Measurements from ENCODE around the gene CLCA4.

Gene CLCA4

GRCh38 chr1:86619313-86619712 is 72.4 kb downstream of the CLCA4 start:
- no peak for DNase-seq

- DNase-seq = no peak
Observed at GRCh38 chr1:86621286-86621685, 74.4 kb downstream of the CLCA4 start.
